GM21526 (cell line): ENCODE data around the gene ALDH16A1.

ENCODE experiments used
- ATAC-seq: cut with Tn5 transposase; IDR thresholded peaks from one replicate; pipeline ENCODE4 v1.9.1; 2021; ENCODE audit warnings: moderate library complexity; ENCODE audit not compliant: unreplicated experiment, low FRiP score

The ALDH16A1 gene

DNA sequence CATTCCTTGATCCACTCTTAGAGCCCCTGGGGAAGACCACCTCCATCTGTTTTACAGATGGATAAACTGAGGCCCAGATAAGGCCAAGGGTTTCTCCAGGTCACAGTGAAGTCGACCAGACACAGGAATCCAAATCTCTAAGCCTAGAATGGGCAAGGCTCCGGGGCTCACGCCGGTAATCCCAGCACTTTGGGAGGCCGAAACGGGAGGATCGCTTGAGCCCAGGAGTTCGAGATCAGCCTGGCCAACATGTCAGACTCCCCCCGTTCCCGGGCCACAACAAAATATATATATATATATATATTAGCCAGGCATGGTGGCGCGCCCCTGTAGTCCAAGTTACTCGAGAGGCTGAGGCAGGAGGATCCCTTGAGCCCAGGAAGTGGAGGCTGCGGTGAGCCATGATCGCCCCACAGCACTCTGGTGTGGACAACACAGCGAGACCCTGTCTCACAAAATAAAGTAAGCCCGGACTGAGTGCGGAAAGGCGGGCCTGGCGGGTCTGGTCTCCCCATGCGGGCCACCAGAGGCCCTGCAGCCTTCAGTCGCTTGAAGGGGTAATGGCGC lies 33.8 kb downstream of the ALDH16A1 start:
- no peak for ATAC-seq

DNA sequence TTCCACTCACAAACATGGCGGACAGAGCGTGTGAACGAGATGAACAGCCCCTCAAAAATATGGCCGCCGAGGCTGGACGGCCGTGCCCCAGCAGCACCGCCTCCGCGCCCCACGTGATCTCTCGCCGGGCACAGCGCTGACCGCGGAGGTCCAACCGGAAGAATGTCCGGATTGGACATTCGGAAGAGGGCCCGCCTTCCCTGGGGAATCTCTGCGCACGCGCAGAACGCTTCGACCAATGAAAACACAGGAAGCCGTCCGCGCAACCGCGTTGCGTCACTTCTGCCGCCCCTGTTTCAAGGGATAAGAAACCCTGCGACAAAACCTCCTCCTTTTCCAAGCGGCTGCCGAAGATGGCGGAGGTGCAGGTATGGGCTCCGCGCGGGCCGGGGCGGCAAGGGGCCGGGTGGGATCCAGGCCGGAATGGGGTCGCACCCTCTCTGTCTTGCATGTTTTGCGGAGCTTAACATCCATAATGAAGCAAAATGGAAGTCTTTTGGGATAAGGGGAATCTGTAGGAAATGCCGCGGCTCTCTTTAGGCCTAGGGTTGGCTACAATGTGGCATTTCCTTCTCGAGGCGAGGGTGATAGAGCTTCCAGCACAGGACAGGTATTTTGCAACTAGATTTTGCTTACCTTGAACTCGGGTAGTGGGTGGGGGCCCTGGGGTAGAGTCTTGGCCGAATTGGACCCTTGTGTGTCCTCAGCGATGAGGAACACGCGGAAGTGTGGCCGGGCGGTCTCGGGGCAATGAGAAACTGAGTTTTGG lies 34.4 kb downstream of the ALDH16A1 start, which contains the start of gene RPL13A:
RPL13A (plus strand) TSS at position 332 of the 769 bp plus-strand sequence; CDS start at position 354, 22 bp downstream.
- peak; percentile 69 for ATAC-seq

- ATAC-seq, result no peak
These were observed 35.2 kb downstream of the ALDH16A1 start for GRCh38 chr19:49488046-49488862.

- ATAC-seq, result no peak
These were observed 36.0 kb downstream of the ALDH16A1 start for GRCh38 chr19:49488863-49489537.

- ATAC-seq, result no peak
These were observed 36.7 kb downstream of the ALDH16A1 start for GRCh38 chr19:49489601-49490167.

DNA sequence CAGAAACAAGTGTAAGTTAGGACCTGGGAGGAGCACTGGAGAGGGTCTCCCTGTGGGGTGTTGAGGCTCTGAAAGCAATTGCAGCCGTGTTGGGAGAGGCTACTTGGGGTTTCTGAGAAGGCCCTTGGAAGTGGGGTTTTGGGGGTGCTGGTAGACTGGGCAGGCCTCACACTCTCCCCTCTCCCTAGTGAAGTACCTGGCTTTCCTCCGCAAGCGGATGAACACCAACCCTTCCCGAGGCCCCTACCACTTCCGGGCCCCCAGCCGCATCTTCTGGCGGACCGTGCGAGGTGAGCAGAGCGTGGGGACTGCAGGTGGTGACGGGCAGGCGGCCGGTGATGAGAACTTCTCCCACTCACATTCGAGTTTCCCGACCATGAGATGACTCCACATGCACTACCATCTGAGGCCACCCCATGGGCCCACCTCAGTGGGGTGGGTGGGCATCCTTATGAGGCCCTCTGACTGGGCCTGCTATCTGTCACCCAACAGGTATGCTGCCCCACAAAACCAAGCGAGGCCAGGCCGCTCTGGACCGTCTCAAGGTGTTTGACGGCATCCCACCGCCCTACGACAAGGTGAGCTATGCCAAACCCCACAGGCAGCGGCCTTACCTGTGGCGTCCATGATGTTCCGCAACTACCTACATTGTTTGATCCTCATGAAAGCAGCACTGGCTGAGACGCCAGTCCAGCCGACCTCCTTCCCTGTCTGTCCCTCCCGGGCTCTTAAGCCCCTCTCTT lies 37.4 kb downstream of the ALDH16A1 start:
- ATAC-seq, result no peak

GRCh38 chr19:49491030-49491803 lies 38.2 kb downstream of the ALDH16A1 start:
- no peak for ATAC-seq

DNA sequence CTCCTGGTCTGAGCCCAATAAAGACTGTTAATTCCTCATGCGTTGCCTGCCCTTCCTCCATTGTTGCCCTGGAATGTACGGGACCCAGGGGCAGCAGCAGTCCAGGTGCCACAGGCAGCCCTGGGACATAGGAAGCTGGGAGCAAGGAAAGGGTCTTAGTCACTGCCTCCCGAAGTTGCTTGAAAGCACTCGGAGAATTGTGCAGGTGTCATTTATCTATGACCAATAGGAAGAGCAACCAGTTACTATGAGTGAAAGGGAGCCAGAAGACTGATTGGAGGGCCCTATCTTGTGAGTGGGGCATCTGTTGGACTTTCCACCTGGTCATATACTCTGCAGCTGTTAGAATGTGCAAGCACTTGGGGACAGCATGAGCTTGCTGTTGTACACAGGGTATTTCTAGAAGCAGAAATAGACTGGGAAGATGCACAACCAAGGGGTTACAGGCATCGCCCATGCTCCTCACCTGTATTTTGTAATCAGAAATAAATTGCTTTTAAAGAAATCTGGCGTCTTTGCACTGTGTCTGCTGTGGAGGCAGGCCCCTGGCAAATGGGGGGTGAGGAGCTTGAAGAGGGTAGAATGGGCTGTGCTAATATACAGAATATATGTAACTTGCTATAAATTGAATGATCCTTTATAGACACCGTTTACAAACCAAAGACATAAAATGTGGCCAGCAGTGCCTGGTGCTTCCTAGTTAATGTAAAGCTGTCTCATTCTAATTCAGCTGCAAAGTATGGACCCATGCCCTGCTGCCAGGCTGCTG lies 39.0 kb downstream of the ALDH16A1 start:
- no peak for ATAC-seq

GRCh38 chr19:49492573-49493405 lies 39.8 kb downstream of the ALDH16A1 start:
- ATAC-seq, result no peak

GRCh38 chr19:49496574-49497008 lies 43.6 kb downstream of the ALDH16A1 start:
- ATAC-seq, result no peak

- no peak for ATAC-seq
These were observed 44.2 kb downstream of the ALDH16A1 start for GRCh38 chr19:49497047-49497788.

DNA sequence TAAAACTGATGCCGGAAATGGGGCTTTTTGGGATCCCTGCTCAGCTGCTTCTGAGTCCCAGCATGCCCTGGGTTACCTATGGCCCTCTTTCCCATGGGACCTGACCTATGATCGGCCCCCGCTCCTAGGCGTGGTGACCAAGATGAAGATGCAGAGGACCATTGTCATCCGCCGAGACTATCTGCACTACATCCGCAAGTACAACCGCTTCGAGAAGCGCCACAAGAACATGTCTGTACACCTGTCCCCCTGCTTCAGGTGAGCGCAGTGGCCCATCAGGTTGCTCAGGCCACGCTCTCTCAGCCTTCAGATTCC lies 44.7 kb downstream of the ALDH16A1 start:
- ATAC-seq, result no peak

DNA sequence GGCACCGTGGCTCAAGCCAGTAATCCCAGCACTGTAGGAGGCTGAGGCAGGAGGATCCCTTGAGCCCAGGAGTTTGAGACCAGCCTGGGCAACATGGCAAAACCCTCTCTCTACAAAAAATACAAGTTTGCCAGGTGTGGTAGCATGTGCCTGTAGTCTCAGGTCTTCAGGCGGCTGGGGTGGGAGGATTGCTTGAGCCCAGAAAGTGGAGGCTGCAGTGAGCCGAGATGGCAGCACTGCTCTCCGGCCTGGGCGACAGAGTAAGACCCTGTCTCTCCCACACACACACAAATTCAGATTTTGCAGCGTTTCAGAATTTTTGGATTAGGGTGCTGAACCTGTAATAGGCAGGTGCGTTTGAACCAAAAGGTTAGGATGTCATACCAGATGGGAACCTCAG lies 45.5 kb downstream of the ALDH16A1 start:
- ATAC-seq, result no peak

DNA sequence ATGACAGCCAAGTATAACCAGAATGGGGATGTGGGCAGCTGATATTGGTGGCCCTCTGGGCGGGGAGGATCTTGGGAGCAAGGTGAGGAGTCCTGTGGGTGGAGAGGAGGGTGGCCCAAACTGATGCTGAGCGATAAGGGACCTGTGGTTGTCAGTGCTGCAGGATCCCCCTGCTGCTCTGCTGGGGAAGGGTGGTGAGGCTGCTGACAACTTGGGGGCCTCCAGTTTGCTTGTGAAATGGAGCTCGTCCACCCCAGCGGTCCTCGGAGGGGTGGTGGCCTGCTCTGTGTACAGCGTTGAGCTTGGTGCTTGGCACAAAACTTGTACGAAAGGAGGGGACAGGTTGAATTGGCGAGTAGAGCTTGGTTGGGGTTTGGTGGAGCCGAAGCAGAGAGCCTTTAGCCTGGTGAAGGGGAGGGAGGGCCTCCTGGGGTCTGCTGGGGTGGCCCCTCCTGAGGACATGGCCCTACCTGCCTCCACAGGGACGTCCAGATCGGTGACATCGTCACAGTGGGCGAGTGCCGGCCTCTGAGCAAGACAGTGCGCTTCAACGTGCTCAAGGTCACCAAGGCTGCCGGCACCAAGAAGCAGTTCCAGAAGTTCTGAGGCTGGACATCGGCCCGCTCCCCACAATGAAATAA lies 46.1 kb downstream of the ALDH16A1 start:
- no peak for ATAC-seq

DNA sequence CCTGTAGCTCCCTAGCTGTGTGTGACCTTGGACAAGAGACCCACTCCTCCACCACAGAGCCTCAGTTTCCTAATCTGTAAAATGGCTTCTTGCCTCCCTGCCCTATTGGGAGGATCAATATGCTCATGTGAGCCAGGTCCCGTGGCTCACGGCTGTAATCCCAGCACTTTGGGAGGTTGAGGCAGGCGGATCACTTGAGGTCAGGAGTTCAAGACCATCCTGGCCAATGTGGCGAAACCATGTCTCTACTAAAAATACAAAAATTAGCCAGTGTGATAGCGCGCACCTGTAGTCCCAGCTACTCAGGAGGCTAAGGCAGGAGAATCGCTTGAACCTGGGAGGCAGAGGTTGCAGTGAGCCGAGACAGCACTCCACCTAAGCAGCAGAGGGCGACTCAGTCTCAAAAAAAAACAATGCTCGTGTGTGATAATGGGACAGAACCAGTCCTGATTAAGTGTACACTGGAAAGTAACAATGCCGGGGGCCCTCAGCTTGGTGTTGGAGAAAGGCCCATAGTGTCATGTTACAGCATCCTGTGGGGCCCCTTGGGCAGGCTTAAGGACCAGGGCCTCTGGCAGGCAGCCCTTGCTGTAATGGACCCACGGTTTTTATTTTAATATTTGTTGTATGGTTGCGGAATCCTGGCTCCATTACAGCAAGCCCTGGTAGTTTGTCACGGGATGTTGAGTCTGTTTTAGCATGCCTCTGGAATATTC lies 50.0 kb downstream of the ALDH16A1 start:
- no peak for ATAC-seq

DNA sequence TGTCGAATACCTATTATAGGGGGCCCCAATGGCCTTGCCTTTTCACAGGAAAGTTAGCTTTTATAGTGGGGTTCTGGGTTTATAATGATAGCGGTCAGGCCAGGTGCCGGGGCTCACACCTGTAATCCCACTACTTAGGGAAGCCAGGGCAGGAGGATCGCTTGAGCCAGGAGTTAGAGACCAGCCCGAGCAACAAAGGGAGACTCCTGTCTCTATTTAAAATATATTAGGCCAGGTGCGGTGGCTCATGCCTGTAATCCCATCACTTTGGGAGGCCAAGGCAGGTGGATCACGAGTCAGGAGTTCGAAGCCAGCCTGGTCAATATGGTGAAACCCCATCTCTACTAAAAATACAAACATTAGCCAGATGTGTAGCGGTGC lies 50.5 kb downstream of the ALDH16A1 start:
- no peak for ATAC-seq
